H1 (cell line): ENCODE data around the gene PAIP2. TPM values are rescaled to one million over a fixed set of nuclear protein-coding genes. Genes with fewer than 3 reads are reported as not detected.

Experiments used
- GTF2F1 ChIP-seq: IDR thresholded peaks from 2 replicates; pipeline ENCODE4 v1.6.1; 2012; ENCODE audit warnings: low read depth, low read length, improper control_type of control experiment, borderline replicate concordance
- JUN ChIP-seq: IDR thresholded peaks from 2 replicates; pipeline ENCODE4 v1.6.1; 2011; ENCODE audit warnings: low read depth, mild to moderate bottlenecking, improper control_type of control experiment, low read length
- polyA plus RNA-seq, 7 experiments: library from polyadenylated mRNA; depleted of rRNA in 3 of 7; stranded (reverse) in 5 of 7; unstranded in 2 of 7; fragments of >200 nt in 5 of 7; fragments of 200-250 nt in 2 of 7; gene quantifications; 1 replicate in 5 of 7; 2 replicates in 1 of 7; 4 replicates in 1 of 7; pipeline versions ENCODE4 v1.2.1 to v1.2.3, GENCODE V29; 2011 to 2013; ENCODE audit warnings: missing spikeins in 2 of 7, mixed read lengths in 2 of 7
- total RNA-seq: library from RNA; stranded (reverse); fragmentation: NEBNext Ultra II Directional; extraction: Animal tissue kit (Norgen Biotek cat#: 25700); gene quantifications from 2 replicates; pipeline ENCODE4 v1.2.1, GENCODE V29; 2021
- TF ChIP-seq, protein P1 (sequence below): IDR thresholded peaks from 2 replicates; pipeline ENCODE4 v1.6.1; 2012; ENCODE audit warnings: low read length, inconsistent platforms
- TF ChIP-seq, protein P2 (sequence below), 3 experiments: IDR thresholded peaks; 1 replicate in 2 of 3; 2 replicates in 1 of 3; pipeline versions ENCODE4 v1.5.1 to v1.6.1; 2011; ENCODE audit warnings: low read length in 3 of 3, mild to moderate bottlenecking in 3 of 3, inconsistent platforms in 2 of 3, low read depth in 1 of 3, moderate library complexity in 1 of 3; ENCODE audit not compliant: insufficient read depth in 1 of 3; ENCODE audit errors: control extremely low read depth in 1 of 3

The PAIP2 gene
- total and polyA plus RNA-seq, 2 of the 8 experiments (the other 6 are each of a cell fraction or from before 2014, with no cell fraction given) = 87.6 to 162 TPM

DNA sequence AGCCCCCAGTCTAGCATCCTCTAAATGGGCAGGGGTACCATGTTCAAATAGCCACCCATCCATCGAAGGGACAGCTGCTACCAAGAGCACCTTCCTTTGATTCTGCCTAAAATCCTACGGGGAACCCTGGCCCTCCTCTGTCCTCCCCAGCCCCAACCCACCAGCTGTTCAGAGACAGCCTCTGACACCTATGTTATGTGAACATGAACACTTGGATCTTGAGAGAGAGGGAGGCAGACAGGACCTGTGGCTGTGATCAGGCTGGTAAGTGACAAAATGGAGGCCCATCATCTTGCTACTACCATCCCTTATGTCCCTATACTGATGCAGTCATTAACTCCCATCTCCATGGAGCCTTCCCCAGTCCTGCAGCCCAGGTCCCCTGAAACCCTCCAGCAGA is 33.3 kb downstream of the PAIP2 start (continued):
- TF ChIP-seq, protein P1, sequence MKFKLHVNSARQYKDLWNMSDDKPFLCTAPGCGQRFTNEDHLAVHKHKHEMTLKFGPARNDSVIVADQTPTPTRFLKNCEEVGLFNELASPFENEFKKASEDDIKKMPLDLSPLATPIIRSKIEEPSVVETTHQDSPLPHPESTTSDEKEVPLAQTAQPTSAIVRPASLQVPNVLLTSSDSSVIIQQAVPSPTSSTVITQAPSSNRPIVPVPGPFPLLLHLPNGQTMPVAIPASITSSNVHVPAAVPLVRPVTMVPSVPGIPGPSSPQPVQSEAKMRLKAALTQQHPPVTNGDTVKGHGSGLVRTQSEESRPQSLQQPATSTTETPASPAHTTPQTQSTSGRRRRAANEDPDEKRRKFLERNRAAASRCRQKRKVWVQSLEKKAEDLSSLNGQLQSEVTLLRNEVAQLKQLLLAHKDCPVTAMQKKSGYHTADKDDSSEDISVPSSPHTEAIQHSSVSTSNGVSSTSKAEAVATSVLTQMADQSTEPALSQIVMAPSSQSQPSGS = no peak
- TF ChIP-seq GTF2F1 (no peak), JUN (no peak)
- TF ChIP-seq, protein P2, sequence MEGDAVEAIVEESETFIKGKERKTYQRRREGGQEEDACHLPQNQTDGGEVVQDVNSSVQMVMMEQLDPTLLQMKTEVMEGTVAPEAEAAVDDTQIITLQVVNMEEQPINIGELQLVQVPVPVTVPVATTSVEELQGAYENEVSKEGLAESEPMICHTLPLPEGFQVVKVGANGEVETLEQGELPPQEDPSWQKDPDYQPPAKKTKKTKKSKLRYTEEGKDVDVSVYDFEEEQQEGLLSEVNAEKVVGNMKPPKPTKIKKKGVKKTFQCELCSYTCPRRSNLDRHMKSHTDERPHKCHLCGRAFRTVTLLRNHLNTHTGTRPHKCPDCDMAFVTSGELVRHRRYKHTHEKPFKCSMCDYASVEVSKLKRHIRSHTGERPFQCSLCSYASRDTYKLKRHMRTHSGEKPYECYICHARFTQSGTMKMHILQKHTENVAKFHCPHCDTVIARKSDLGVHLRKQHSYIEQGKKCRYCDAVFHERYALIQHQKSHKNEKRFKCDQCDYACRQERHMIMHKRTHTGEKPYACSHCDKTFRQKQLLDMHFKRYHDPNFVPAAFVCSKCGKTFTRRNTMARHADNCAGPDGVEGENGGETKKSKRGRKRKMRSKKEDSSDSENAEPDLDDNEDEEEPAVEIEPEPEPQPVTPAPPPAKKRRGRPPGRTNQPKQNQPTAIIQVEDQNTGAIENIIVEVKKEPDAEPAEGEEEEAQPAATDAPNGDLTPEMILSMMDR (IDR thresholded peaks at IDR 0.05; ENCODE audit: control extremely low read depth in 1 of 3, insufficient read depth in 1 of 3, low read depth in 1 of 3, low read length in 3 of 3) = peak in 1 of 3 experiments; percentile 22; a peak in 1 of 4 replicates
